Daoy (cell line): ENCODE results near the gene AVPI1. TPM values are rescaled to one million over a fixed set of nuclear protein-coding genes. Genes with fewer than 3 reads are reported as not detected.
"Not testable (repeated sequence)": the region's sequence is repeated elsewhere in the genome, so short reads cannot be mapped to it uniquely, and the experiment has no call there.

Source experiments
- DNase-seq: peaks from one replicate; pipeline ENCODE4 v3.0.0-alpha.2; 2015; ENCODE audit warnings: low read depth
- total RNA-seq: library from RNA; depleted of rRNA; stranded (reverse); fragments of >200 nt; shearing (Covaris generic); gene quantifications from 2 replicates; pipeline ENCODE4 v1.2.3, GENCODE V29; 2014

Gene AVPI1
- total RNA-seq, 1 experiment from 2014 or later = 4.4 TPM

GRCh38 chr10:97683556-97684367, 3.3 kb downstream of the AVPI1 start:
- DNase-seq = peak; percentile 40

DNA sequence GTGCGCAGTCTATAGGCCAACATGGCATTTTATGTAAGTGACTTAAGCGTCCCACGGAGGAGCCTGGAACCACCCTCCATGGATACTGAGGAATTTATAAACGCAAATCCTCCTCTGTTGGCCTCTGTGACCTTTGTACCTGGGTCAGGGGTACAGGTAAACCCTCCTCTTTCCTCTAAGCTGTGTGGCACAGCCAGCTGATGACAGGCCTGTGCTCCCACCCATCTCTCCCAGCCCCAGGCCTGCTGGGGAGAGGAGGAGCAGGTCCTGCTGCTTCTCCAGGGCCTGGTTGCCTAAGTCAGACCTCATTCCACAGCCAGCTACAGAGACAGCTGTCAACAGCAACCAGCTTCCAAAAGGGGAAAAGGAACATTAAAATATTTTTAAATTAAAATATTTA, 5.0 kb downstream of the AVPI1 start:
- DNase-seq = no peak

GRCh38 chr10:97679594-97679993, 7.4 kb downstream of the AVPI1 start:
- no peak for DNase-seq

DNA sequence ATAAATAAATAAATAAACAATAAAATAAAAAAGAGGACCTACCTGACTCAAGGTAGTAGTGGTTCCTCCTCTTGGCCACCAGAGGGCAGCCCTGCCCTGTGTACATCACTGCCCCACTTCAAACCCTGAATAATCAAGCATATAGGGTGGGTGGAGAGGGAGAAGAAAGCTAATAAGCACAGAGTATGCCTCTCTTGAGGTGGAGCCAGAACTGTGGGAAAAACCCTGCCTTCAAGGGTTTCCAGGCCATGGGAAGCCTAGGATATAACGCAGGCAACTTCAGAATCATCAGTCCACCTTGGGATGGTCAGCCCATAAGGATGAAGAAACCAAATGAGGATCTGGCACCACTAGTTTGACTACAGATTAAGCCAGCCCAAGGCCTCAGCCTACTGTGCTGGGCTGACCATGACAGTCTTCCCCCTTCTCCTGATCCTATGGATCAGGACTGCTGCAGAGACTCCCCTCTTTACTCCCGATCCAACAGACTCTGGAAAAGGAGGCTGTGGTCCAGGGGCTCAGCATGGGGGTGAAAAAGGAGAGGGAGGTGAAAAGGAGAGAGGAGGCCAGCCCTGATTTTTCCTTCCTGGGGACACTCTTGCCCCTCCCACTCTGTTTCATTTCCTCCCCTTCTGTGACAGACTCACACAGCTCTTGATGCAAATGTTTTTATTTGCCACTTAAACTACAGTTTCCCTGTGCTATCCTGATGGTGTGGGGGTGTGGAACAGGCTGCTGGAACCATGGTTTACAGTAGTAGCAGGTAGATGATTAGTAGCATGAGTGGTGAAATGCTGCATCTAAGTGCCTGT, 10.1 kb downstream of the AVPI1 start:
- DNase-seq = peak; percentile 45

DNA sequence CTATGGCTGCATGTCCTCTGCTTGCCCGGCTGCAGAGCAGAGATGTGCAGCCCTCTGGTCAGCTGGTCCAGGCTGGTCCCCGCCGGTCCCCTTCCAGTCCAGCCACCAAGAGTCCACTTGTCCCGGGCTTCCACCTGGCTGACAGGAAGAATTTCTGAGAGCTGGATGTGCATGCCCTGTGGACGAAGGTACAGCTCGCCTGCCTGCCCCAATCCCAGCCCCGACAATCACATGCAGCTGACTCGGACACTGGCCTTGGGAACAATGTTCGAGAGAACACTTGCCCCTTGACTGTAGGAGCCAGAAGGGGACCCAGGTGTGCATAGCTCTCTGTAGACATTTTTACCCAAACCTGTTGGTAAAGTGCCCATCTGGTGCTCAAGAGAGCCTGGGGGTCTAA, 11.8 kb downstream of the AVPI1 start:
- DNase-seq = no peak

DNA sequence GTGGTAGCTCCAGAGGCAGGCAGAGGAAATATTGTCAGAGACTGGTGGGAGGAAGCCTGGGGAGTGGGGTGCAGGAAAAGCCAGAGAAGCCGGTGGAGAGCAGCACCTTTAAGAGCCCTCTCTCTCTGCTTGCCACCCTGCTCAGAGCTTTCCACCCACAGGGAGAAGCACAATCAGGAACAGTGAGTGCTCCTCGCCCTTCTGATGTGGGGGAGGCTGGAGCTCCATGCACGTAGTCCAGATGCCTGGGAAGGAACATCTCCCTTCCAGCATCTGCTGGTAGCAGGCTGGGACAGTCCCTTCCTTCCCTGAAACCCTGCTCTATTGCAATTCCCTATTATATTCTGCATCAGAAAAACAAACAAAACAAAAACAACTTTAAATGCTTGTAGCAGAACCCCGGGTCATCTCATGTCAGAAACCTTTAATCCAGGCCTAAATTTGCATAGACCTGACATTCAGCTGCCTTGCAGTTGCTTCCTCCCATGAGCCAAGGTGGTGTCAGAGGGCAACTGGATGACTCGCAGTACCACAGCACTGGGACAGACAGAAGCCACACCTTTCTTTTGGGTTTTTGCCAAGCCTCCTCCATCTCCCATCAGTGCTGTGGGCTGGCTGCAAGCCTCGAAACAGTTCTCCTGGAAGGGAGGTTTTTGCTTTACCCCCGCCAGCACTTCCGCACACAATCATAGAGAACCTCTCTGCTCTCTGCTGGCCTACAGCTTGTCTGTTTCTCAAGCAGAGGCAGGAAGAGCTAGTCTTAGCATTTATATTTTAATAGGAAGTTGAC, 13.1 kb downstream of the AVPI1 start:
- DNase-seq = peak; percentile 19

- DNase-seq = no peak
Observed at GRCh38 chr10:97669571-97669970, 17.5 kb downstream of the AVPI1 start.

GRCh38 chr10:97667463-97667862, 19.6 kb downstream of the AVPI1 start:
- no peak for DNase-seq

DNA sequence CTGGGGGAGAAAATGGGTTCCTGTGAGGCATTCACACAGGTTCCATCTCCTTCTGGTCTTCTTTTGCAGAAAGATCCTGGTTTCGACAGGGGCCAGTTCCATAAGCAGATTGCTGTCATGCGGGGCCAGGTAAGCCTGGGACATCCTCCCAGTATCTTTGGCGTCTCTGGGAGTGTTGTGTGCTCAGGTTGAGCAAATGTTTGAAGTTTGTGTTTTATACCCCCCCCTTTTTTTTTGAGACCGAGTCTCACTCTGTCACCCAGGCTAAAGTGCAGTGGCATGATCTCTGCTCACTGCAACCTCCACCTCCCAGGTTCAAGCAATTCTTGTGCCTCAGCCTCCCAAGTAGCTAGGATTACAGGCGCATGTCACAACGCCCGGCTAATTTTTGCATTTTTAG, 20.0 kb downstream of the AVPI1 start:
- no peak for DNase-seq

GRCh38 chr10:97664282-97664850, 22.7 kb downstream of the AVPI1 start:
- no peak for DNase-seq

- no peak for DNase-seq
Observed at GRCh38 chr10:97659589-97659988, 27.5 kb downstream of the AVPI1 start.

GRCh38 chr10:97656777-97657176, 30.3 kb downstream of the AVPI1 start:
- DNase-seq = no peak

DNA sequence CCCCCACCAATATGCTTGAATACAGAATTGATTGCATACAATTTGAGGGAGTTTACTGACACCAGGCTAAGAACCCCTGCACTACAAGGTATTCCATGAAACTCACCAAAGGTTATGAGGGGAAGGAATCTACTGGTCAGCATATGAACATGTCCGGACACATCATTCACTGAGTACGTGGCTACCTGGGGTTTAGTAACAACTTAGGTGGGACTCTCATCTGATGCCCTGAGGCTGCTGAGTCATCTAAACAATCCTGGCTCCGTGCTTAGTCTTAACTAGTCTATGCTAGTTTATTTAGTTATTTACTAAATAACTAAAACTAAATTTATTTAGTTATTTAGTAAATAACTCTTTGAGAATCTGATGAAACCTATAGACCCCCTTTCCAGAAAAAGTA, 35.3 kb downstream of the AVPI1 start:
- DNase-seq = no peak

DNA sequence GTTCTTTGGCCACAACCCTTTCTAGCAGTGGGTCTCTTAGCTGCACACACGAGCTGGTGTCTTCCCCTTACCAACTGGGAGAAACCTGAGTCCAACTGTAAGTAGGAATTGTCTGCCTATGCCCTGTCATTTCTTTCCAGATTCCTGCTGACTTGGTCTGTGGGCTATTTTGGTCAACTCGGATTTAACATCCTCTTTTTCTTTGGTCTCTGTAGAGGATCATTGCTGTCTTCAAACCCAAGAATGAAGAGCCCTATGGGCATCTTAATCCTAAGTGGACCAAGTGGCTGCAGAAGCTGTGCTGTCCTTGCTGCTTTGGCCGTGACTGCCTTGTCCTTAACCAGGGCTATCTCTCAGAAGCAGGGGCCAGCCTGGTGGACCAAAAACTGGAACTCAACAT, 36.3 kb downstream of the AVPI1 start:
- no peak for DNase-seq

DNA sequence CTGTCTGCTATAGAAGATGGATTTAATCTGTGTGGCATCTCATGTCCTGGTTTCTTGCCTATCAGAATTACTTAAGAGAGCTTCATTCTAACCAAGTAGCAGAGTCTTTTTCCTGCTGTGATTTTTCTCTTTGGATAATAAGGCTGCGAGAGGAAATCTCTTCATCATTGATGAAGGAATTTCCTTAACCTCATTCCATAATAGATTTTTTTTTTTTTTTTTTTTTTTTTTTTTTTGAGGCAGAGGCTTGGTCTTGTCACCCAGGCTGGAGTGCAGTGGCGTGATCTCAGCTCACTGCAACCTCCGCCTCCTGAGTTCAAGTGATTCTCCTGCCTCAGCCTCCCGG, 37.7 kb downstream of the AVPI1 start:
- not testable (repeated sequence) for DNase-seq

DNA sequence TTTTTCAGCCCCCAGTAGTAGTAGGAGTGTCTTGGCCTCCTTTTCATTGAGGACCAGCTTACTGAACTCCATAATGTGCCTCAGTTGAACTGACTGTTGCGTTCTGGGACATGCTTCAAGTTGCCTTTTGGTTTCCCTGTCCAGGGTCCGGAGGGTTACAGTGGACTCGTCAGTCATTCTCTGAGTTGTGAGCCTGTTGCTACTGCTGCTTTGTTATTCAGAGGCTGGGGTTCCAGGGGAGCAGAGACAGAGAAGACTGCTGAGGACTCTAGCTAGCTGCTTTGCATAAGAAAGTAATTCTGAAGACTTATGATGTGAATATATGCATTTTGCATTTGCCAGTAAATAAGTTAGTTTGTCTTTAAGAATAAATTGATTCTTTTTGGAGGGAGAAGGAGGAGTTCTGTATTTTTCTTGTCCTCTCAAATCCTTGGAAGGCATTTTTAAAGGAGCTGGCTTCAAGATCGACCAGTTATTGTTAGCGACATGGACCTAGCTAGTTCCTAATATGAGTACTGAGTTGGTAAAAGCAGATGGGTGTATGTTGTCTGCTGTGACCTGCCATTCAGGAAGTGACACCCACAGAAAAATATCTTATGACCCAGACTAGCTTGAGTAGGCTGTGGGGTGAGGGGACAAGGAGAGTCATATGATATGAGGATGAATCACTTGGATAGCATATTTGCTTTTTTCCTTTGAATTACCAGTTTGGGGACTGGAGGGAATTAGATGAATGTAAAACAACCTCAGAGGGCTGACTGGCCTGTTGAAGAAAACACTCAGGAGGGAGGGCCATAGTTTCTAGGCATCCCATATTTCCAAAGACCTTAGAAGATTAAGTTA, 38.3 kb downstream of the AVPI1 start:
- peak; percentile 85 for DNase-seq

DNA sequence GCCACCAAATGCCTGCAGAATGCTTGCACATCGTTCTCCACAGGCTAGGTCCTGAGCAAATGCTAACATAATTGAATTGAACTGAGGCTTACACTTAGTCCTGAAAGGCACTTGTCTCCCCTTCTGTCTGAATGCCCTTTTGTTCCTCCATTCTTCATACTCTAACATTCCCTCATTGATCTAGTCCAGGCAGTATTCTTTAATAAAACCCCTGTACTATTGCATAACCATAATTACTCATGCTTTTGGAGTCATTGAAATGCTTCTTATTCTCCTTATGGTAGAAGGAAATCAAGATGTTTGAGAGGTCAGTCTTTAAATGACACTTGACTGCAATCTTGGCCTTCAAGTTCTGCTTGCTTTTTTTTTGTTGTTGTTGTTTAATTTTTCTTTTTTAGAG, 39.5 kb downstream of the AVPI1 start:
- DNase-seq = no peak

- no peak for DNase-seq
Observed at GRCh38 chr10:97644936-97645335, 42.1 kb downstream of the AVPI1 start.

GRCh38 chr10:97643441-97643985, 43.5 kb downstream of the AVPI1 start:
- no peak for DNase-seq

DNA sequence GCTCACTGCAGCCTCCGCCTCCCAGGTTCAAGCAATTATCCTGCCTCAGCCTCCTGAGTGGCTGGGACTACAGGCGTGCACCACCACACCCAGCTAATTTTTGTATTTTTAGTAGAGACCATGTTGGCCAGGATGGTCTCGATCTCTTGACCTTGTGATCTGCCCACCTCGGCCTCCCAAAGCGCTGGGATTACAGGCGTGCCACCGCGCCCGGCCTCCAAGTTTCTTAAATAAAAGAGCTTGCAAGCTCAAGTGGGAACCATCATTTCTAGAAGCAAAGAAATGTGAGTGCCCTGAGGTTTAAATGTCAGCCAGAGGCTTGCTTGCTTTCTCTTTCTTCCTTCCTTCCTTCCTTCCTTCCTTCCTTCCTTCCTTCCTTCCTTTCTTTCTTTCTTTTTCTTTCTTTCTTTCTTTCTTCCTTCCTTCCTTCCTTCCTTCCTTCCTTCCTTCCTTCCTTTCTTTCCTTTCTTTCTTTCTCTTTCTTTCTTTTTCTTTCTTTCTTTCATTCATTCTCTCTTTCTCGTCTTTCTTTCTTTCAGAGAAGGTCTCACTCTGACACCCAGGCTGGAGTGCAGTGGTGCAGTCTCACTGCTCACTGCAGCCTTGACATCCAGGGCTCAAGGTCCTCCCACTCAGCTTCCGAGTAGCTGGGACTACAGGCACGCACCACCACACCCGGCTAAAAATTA, 44.4 kb downstream of the AVPI1 start:
- not testable (repeated sequence) for DNase-seq
